H1 (cell line): ENCODE results near the gene CEMP1.

Experiments used
- CTCF ChIP-seq, 3 experiments: IDR thresholded peaks; 1 replicate in 2 of 3; 2 replicates in 1 of 3; pipeline versions ENCODE4 v1.5.1 to v1.6.1; 2011; ENCODE audit warnings: low read length in 3 of 3, mild to moderate bottlenecking in 3 of 3, inconsistent platforms in 2 of 3, low read depth in 1 of 3, moderate library complexity in 1 of 3; ENCODE audit not compliant: insufficient read depth in 1 of 3; ENCODE audit errors: control extremely low read depth in 1 of 3
- EZH2 ChIP-seq: fragments of 200-600 bp; sonication (generic); IDR thresholded peaks from 2 replicates; pipeline ENCODE4 v1.7.1; 2012; ENCODE audit warnings: low read depth, mild to moderate bottlenecking, moderate library complexity, low read length, inconsistent platforms; ENCODE audit not compliant: severe bottlenecking
- POLR2A ChIP-seq, 2 experiments: IDR thresholded peaks; 1 replicate in 1 of 2; 2 replicates in 1 of 2; pipeline ENCODE4 v1.6.1; 2011; ENCODE audit warnings: low read depth in 2 of 2, low read length in 2 of 2, mild to moderate bottlenecking in 2 of 2; ENCODE audit errors: control extremely low read depth in 1 of 2
- SP1 ChIP-seq: IDR thresholded peaks from 2 replicates; pipeline ENCODE4 v1.6.1; 2011; ENCODE audit warnings: low read depth, low read length

- TF ChIP-seq SP1 (no peak), EZH2 (no peak), CTCF (IDR thresholded peaks at IDR 0.05; ENCODE audit: control extremely low read depth in 1 of 3, insufficient read depth in 1 of 3, low read depth in 1 of 3, low read length in 3 of 3) (no peak), POLR2A (IDR thresholded peaks at IDR 0.05; ENCODE audit: control extremely low read depth in 1 of 2, low read depth in 2 of 2, low read length in 2 of 2) (no peak)
These were observed 31.2 kb downstream of the CEMP1 start for GRCh38 chr16:2499890-2500429.
